Fibroblast of the aortic adventitia (primary cell): Measurements from ENCODE around the gene HAT1. TPM values are rescaled to one million over a fixed set of nuclear protein-coding genes. Genes with fewer than 3 reads are reported as not detected.
A peak's percentile ranks its signal among the peaks of the same experiment; 100 is the strongest.

Source experiments
- DNase-seq: peaks from one replicate; pipeline ENCODE4 v3.0.0-alpha.2; 2010; ENCODE audit warnings: low read depth
- H3K4me3 ChIP-seq: 2 replicates; pipeline ENCODE4 v1.5.1; 2011; ENCODE audit warnings: low read depth, mild to moderate bottlenecking, control low read depth, low read length, moderate library complexity
- CTCF ChIP-seq: IDR thresholded peaks from 2 replicates; pipeline ENCODE4 v1.5.1; 2011; ENCODE audit warnings: mild to moderate bottlenecking, low read length, control low read depth, inconsistent platforms; ENCODE audit not compliant: insufficient read depth
- total RNA-seq: library from RNA; depleted of rRNA; stranded (reverse); fragments of >200 nt; gene quantifications from 2 replicates; pipeline ENCODE4 v1.2.3, GENCODE V29; 2012; ENCODE audit warnings: low replicate concordance

HAT1 gene
- total RNA-seq, 1 donor = 81.4 TPM

GRCh38 chr2:171958475-171958874 is 36.2 kb downstream of the HAT1 start:
- H3K4me3 ChIP-seq = no peak overlapping the region
- TF ChIP-seq CTCF = no peak
- peak; percentile 70 for DNase-seq

- no peak overlapping the region for H3K4me3 ChIP-seq
- DNase-seq = no peak
- TF ChIP-seq CTCF = no peak
Measured at GRCh38 chr2:171959998-171960397, 37.7 kb downstream of the HAT1 start.

GRCh38 chr2:171960570-171960969 is 38.3 kb downstream of the HAT1 start:
- no peak for TF ChIP-seq CTCF
- H3K4me3 ChIP-seq = no peak overlapping the region
- DNase-seq = no peak

- no peak for TF ChIP-seq CTCF
- no peak overlapping the region for H3K4me3 ChIP-seq
- no peak for DNase-seq
Measured at GRCh38 chr2:171963198-171963597, 40.9 kb downstream of the HAT1 start.

GRCh38 chr2:171964308-171964707 is 42.0 kb downstream of the HAT1 start:
- no peak for TF ChIP-seq CTCF
- no peak for DNase-seq
- H3K4me3 ChIP-seq = no peak overlapping the region

GRCh38 chr2:171965238-171965637 is 43.0 kb downstream of the HAT1 start:
- TF ChIP-seq CTCF = no peak
- DNase-seq = no peak
- no peak overlapping the region for H3K4me3 ChIP-seq

- H3K4me3 ChIP-seq = no peak overlapping the region
- no peak for DNase-seq
- no peak for TF ChIP-seq CTCF
Measured at GRCh38 chr2:171965661-171966060, 43.4 kb downstream of the HAT1 start.
